ENCODE results near the gene ECI2. TPM values are rescaled to one million over a fixed set of nuclear protein-coding genes. Genes with fewer than 3 reads are reported as not detected.

ECI2 gene, protein sequence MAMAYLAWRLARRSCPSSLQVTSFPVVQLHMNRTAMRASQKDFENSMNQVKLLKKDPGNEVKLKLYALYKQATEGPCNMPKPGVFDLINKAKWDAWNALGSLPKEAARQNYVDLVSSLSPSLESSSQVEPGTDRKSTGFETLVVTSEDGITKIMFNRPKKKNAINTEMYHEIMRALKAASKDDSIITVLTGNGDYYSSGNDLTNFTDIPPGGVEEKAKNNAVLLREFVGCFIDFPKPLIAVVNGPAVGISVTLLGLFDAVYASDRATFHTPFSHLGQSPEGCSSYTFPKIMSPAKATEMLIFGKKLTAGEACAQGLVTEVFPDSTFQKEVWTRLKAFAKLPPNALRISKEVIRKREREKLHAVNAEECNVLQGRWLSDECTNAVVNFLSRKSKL
- 10 to 100 TPM; 46.9 to 64.4 (median 56.0) TPM for total RNA-seq

- Histone ChIP-seq H3K36me3 (no peaks in the 10 kb centered on the region), H3K27me3 (no peaks in the 10 kb centered on the region), H3K4me3 (peak within 1 kb of the TSS; percentile 94 to 96), H3K4me1 (no peaks in the 10 kb centered on the region), H3K27ac (peak within 1 kb of the TSS; percentile 93 to 97), H3K9me3 (no peaks in the 10 kb centered on the region)
- peak; percentile 80 to 87 for TF ChIP-seq POLR2A (IDR thresholded peaks at IDR 0.05)
- TF ChIP-seq, protein P1, sequence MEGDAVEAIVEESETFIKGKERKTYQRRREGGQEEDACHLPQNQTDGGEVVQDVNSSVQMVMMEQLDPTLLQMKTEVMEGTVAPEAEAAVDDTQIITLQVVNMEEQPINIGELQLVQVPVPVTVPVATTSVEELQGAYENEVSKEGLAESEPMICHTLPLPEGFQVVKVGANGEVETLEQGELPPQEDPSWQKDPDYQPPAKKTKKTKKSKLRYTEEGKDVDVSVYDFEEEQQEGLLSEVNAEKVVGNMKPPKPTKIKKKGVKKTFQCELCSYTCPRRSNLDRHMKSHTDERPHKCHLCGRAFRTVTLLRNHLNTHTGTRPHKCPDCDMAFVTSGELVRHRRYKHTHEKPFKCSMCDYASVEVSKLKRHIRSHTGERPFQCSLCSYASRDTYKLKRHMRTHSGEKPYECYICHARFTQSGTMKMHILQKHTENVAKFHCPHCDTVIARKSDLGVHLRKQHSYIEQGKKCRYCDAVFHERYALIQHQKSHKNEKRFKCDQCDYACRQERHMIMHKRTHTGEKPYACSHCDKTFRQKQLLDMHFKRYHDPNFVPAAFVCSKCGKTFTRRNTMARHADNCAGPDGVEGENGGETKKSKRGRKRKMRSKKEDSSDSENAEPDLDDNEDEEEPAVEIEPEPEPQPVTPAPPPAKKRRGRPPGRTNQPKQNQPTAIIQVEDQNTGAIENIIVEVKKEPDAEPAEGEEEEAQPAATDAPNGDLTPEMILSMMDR (IDR thresholded peaks at IDR 0.05) = no peak
- intact Hi-C loops (cut with DNase I; ENCODE audit: low total_unique reads) = no loop called here
- no peak for DNase-seq
Observed at GRCh38 chr6:4134841-4135664, at the start of gene ECI2. Gene ECI2 (minus strand): TSS chr6:4135575. CDS start chr6:4135560, 15 bp downstream.

DNA sequence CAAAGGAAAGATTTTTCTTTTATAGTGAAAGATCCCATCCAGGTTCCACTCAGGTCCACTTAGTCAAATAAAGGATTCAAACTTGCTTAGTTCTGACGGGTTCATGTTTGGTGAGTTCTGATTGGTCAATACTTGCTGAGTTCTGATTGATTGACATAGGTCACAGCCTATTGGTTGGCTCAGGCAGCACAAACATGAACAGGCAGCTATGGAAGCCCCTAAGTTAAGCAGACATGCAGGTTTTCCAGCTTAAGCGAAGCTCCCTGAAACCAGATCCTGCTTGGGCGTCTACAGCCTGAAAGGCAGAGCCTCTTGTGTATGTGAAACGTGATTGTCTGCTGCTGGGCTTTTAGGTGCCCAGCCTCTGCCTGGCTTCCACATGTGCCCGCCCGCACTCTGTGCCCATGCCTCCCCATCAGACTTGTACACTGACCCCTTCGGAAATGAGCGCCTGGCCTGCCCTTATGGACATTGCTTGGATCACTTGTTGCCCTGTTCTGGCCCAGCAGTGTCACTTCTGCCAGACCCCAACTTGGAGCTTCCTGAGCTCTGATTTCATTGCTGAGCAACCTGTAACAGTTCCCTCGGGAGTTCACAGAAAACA is 45.4 kb upstream of the ECI2 start:
- Histone ChIP-seq H3K36me3 (no peaks in the 10 kb centered on the region), H3K4me1 (no peaks in the 10 kb centered on the region), H3K4me3 (no peak overlapping the region), H3K9me3 (no peaks in the 10 kb centered on the region), H3K27me3 (no peaks in the 10 kb centered on the region), H3K27ac (no peak overlapping the region)
- no peak for DNase-seq
- TF ChIP-seq, protein P1 (IDR thresholded peaks at IDR 0.05) = no peak
- TF ChIP-seq POLR2A (IDR thresholded peaks at IDR 0.05) = no peak
- intact Hi-C loops (cut with DNase I; ENCODE audit: low total_unique reads) = no loop called here

DNA sequence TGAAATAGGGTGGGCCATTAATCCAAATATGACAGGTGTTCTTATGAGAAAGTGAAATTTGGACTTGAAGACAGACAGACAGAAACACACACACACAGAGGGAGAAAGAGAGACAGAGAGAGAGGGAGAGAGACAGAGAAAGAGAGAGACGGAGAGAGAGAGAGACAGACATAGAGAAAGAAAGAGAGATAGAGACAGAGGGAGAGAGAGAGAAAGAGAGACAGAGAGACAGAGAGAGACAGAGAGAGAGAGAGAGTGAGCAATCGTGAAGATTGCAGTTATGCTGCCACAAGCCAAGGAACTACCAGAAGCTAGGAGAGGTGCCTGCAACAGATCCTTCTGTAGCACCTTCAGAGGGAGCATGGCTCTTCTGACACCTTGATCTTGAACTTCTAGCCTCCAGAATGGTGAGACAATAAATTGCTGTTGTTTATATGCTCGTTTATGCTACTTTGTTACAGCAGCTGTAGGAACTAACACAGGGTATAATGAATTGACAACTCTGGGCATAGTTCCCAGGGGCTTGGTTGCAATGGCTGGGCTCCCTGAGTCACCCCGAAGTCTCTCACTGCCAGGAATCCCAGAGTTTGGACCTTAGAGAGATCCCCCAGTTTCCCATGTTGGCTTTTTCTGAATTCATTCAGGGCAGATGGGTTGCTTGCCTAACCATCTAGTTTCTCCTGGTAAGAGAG is 44.7 kb upstream of the ECI2 start:
- no peaks in the 10 kb centered on the region for H3K36me3 ChIP-seq
- no peaks in the 10 kb centered on the region for H3K9me3 ChIP-seq
- intact Hi-C loops (cut with DNase I; ENCODE audit: low total_unique reads) = no loop called here
- H3K27ac ChIP-seq = no peak overlapping the region
- DNase-seq = no peak
- TF ChIP-seq, protein P1 (IDR thresholded peaks at IDR 0.05) = no peak
- TF ChIP-seq POLR2A (IDR thresholded peaks at IDR 0.05) = no peak
- H3K4me3 ChIP-seq = no peak overlapping the region
- no peaks in the 10 kb centered on the region for H3K27me3 ChIP-seq
- no peaks in the 10 kb centered on the region for H3K4me1 ChIP-seq

DNA sequence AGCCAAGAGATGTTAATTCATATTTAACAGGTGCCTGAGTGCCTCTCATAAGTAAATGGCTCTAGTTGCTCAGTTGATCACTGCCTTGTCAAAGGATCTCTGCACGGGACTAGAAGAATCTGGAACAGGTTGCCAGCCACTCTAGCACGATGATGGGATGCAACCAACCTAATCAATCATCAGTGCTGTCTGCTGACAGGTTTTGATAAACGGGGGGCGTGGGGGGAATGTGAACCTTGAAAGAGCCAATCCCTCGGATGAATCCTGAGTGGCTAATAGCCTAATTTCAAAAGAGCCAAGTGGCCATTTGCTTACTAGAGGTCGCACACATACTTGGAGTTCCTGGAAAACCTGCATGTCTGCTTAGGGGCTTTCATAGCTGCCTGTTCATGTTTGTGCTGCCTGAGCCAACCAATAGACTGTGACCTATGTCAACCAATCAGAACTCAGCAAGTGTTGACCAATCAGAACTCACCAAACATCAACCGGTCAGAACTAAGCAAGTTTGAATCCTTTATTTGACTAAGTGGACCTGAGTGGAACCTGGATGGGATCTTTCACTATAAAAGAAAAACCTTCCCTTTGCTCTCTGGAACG is 43.5 kb upstream of the ECI2 start:
- Histone ChIP-seq H3K4me3 (no peak overlapping the region), H3K27ac (no peak overlapping the region), H3K36me3 (no peaks in the 10 kb centered on the region), H3K27me3 (no peaks in the 10 kb centered on the region), H3K4me1 (no peaks in the 10 kb centered on the region), H3K9me3 (no peaks in the 10 kb centered on the region)
- no peak for DNase-seq
- TF ChIP-seq POLR2A (IDR thresholded peaks at IDR 0.05) = no peak
- intact Hi-C loops (cut with DNase I; ENCODE audit: low total_unique reads) = no loop called here

GRCh38 chr6:4176907-4177306 is 41.5 kb upstream of the ECI2 start:
- TF ChIP-seq POLR2A (IDR thresholded peaks at IDR 0.05) = no peak
- TF ChIP-seq, protein P1 (IDR thresholded peaks at IDR 0.05) = no peak
- intact Hi-C loops (cut with DNase I; ENCODE audit: low total_unique reads) = no loop called here

More at GRCh38 chr6:4176907-4177306, 41.5 kb upstream of the ECI2 start:
- no peak overlapping the region for H3K4me3 ChIP-seq
- no peak overlapping the region for H3K27ac ChIP-seq
- DNase-seq = no peak
- no peaks in the 10 kb centered on the region for H3K27me3 ChIP-seq
- no peaks in the 10 kb centered on the region for H3K36me3 ChIP-seq
- no peaks in the 10 kb centered on the region for H3K4me1 ChIP-seq
- no peaks in the 10 kb centered on the region for H3K9me3 ChIP-seq
